Endothelial cell of umbilical vein (primary cell): Measurements from ENCODE around the gene KISS1. TPM values are rescaled to one million over a fixed set of nuclear protein-coding genes. Genes with fewer than 3 reads are reported as not detected.

ENCODE experiments used
- BruUV-seq: library from RNA; stranded (reverse); fragments of 400-500 nt; replicated peaks from 2 replicates; lab custom pipeline; 2021; lab: Mats Ljungman, UMichigan
- CTCF ChIA-PET: fragments of 300-600, 350-600 bp; sonication (Branson Sonifier 250); formaldehyde crosslinking; loops from one replicate; lab custom pipeline; 2021; ENCODE audit warnings: antibody characterized with exemption, inconsistent platforms; lab: Charles Lee
- POLR2A ChIA-PET: fragments of 300-600, 350-600 bp; sonication (Branson Sonifier 250); formaldehyde crosslinking; loops from one replicate; lab custom pipeline; 2021; ENCODE audit warnings: antibody characterized with exemption, inconsistent platforms; lab: Charles Lee
- DNase-seq: peaks from one replicate; pipeline ENCODE4 v3.0.0-alpha.2; 2011; ENCODE audit warnings: low read depth, low spot score
- FAIRE-seq: peaks from 2 replicates; lab custom pipeline; 2011; peaks lifted over from hg19 to GRCh38; lab: Jason Lieb, UNC
- H2AFZ ChIP-seq: 2 replicates; pipeline ENCODE4 v1.6.0; 2012; ENCODE audit warnings: low read depth, low read length, control low read depth, inconsistent platforms
- H3K27ac ChIP-seq: 2 replicates; pipeline ENCODE4 v1.5.1; 2011; ENCODE audit warnings: low read depth, mild to moderate bottlenecking, control low read depth, low read length, moderate library complexity; ENCODE audit not compliant: insufficient read depth
- H3K27me3 ChIP-seq, 2 experiments: 2 replicates each; pipeline versions ENCODE4 v1.6.0 to v1.6.1; 2011; ENCODE audit warnings: low read length in 2 of 2, mixed read lengths in 1 of 2; ENCODE audit not compliant: control insufficient read depth in 2 of 2, insufficient read depth in 2 of 2
- H3K36me3 ChIP-seq, 2 experiments: 2 replicates in 1 of 2; 3 replicates in 1 of 2; pipeline ENCODE4 v1.5.1; 2011; ENCODE audit warnings: low read length in 2 of 2, mild to moderate bottlenecking in 1 of 2, moderate library complexity in 1 of 2; ENCODE audit not compliant: control insufficient read depth in 2 of 2, insufficient read depth in 2 of 2; ENCODE audit errors: extremely low read depth in 1 of 2
- H3K4me1 ChIP-seq: 3 replicates; pipeline ENCODE4 v1.5.1; 2011; ENCODE audit warnings: mild to moderate bottlenecking, low read length; ENCODE audit not compliant: control insufficient read depth, insufficient read depth; ENCODE audit errors: extremely low read depth
- H3K4me2 ChIP-seq: 2 replicates; pipeline ENCODE4 v1.6.1; 2011; ENCODE audit warnings: low read length, control low read depth, mixed read lengths; ENCODE audit not compliant: insufficient read depth
- H3K4me3 ChIP-seq, 3 experiments: fragments of 200-600 bp in 1 of 3; sonication (generic), shearing (Covaris generic) in 1 of 3; replicated peaks in 1 of 3; 2 replicates each; pipeline ENCODE4 v1.5.1; 2011 to 2016; ENCODE audit warnings: control low read depth in 3 of 3, low read length in 3 of 3, mild to moderate bottlenecking in 2 of 3, inconsistent platforms in 1 of 3, low read depth in 1 of 3, moderate library complexity in 1 of 3; ENCODE audit not compliant: insufficient read depth in 1 of 3
- H3K79me2 ChIP-seq: 2 replicates; pipeline ENCODE4 v1.6.0; 2012; ENCODE audit warnings: low read length, inconsistent platforms; ENCODE audit not compliant: control insufficient read depth, insufficient read depth
- H3K9ac ChIP-seq: replicated peaks from 2 replicates; pipeline ENCODE3; 2011; ENCODE audit warnings: low read length, control low read depth; ENCODE audit not compliant: insufficient read depth; ENCODE audit errors: extremely low read depth
- H3K9me1 ChIP-seq: replicated peaks from 3 replicates; pipeline ENCODE4 v1.6.0; 2011; ENCODE audit warnings: mild to moderate bottlenecking, low read length; ENCODE audit not compliant: control insufficient read depth, insufficient read depth; ENCODE audit errors: extremely low read depth
- H3K9me3 ChIP-seq: replicated peaks from 2 replicates; pipeline ENCODE4 v1.5.1; 2012; ENCODE audit warnings: low read length, inconsistent platforms; ENCODE audit not compliant: control insufficient read depth, insufficient read depth
- H4K20me1 ChIP-seq: replicated peaks from 2 replicates; pipeline ENCODE3; 2011; ENCODE audit warnings: mild to moderate bottlenecking, low read length; ENCODE audit not compliant: control insufficient read depth, insufficient read depth; ENCODE audit errors: extremely low read depth
- EZH2 ChIP-seq: IDR thresholded peaks from 2 replicates; pipeline ENCODE4 v1.6.1; 2012; ENCODE audit warnings: borderline replicate concordance, low read depth, mild to moderate bottlenecking, moderate library complexity, low read length, inconsistent platforms; ENCODE audit not compliant: severe bottlenecking
- MYC ChIP-seq: IDR thresholded peaks from one replicate; pipeline ENCODE4 v1.6.1; 2011; ENCODE audit warnings: mild to moderate bottlenecking, low read depth, low read length
- POLR2AphosphoS5 ChIP-seq: IDR thresholded peaks from 2 replicates; pipeline ENCODE4 v1.6.1; 2012; ENCODE audit warnings: low read depth, mild to moderate bottlenecking, control low read depth, low read length, moderate library complexity; ENCODE audit not compliant: insufficient read depth
- dilution Hi-C: fragments of 300-500 bp; cut with MboI; formaldehyde crosslinking; loops from one replicate; pipeline ENCODE4 v1.15.0; 2019; ENCODE audit warnings: low sequenced_read_pairs; ENCODE audit not compliant: extremely low pct_ligation_motif_present
- intact Hi-C: fragments of 100-400 bp; cut with micrococcal nuclease; formaldehyde crosslinking; loops from one replicate; pipeline ENCODE4 v1.10.0; 2022
- polyA plus RNA-seq, 4 experiments: library from polyadenylated mRNA; depleted of rRNA in 3 of 4; stranded (reverse) in 3 of 4; unstranded in 1 of 4; fragments of >200 nt; gene quantifications; 2 replicates each; pipeline versions ENCODE4 v1.2.1 to v1.2.3, GENCODE V29; 2011 to 2012; ENCODE audit warnings: missing spikeins in 1 of 4
- total RNA-seq: library from RNA; stranded (reverse); gene quantifications from 2 replicates; pipeline ENCODE4 v1.2.3, GENCODE V29; 2021

Gene KISS1
- total and polyA plus RNA-seq, 2 donors (not counting 3 experiments of a cell fraction or from before 2014, with no cell fraction given), result 0.22 to 1.00 TPM

DNA sequence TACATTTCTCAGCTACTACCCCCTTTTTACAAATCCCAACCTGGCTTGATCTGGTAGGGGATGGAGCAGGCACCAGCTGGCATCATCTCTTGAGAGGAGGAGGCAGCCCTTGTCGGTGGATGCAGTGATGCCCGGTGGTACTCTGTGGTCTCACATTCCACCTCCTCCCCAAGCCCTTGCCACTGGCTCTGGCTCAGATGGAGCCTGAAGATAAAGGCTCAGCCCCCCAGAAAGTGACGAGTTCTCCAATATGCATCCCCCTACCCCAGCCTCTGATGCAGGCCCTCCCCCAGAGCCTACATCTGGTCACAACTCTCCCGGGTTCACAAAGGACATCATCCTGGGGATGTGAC lies 21.3 kb upstream of the KISS1 start:
- ChIA-PET POLR2A (no interaction called here), CTCF (interaction anchor here (1.4 to 6.3 kb wide), 4 partner anchors 11 to 181 kb away, joined by 3 to 176 read pairs (median 23); partner anchors contain the start of gene PLEKHA6)
- DNase-seq (no peak), FAIRE-seq (no peak)
- Histone ChIP-seq H3K9ac (no peak overlapping the region), H3K4me3 (no peak overlapping the region), H3K27me3 (no peaks in the 10 kb centered on the region), H3K9me3 (no peaks in the 10 kb centered on the region), H3K79me2 (no peaks in the 10 kb centered on the region), H3K4me1 (no peaks in the 10 kb centered on the region), H2AFZ (no peak overlapping the region), H3K4me2 (no peak overlapping the region), H3K36me3 (peaks cover 0 to 2% of the 10 kb centered on the region in 2 experiments), H3K9me1 (no peaks in the 10 kb centered on the region), H4K20me1 (no peaks in the 10 kb centered on the region), H3K27ac (no peak overlapping the region)
- TF ChIP-seq MYC, result no peak
- dilution Hi-C loops (no loop called here), intact Hi-C loops (no loop called here)
- BruUV-seq, result no TSS peak

DNA sequence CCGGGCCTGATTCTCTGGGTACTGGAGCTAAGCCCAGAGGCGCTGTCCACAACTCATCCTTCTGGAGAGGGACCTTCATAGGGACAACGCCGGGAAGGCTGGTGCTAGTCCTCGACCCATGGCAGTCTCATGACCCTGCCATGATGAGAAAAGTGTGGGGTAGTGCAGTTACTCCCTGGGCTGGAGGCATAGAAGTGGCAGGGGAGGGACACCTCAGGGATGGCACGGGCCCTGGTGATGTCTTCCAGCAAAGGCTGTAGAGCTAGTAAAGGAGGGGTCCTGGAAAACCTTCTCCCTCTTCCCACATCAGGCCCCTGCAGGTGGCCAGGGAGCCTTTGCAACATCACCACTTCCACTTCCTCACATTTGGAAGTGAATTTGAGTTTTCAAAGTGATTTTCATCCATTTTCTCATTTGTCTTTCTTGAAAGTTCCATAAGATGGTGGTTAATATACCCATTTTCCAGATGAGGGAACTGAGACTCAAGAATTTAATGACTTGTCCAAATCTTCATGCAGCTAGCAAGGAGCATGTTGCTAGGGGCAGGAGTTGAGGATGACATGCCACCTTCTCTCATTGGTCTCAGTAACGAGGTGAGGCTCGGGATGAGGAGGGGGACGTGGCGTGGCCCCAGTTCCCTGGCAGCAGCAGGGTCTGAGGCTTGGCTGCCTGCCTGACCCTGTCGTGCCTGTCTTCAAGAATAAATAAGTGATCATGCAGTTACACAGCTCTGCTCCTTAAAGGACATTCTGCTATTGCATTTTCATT lies 20.8 kb upstream of the KISS1 start:
- dilution Hi-C loops, result no loop called here
- ChIA-PET CTCF (interaction anchor here (1.4 to 6.3 kb wide), 9 partner anchors 11 to 286 kb away, joined by 3 to 176 read pairs (median 19); partner anchors contain the start of genes PLEKHA6 and REN), POLR2A (no interaction called here)
- FAIRE-seq, result no peak
- Histone ChIP-seq H3K9ac (no peak overlapping the region), H3K79me2 (no peaks in the 10 kb centered on the region), H4K20me1 (no peaks in the 10 kb centered on the region), H3K4me1 (no peaks in the 10 kb centered on the region), H3K27ac (no peak overlapping the region), H3K36me3 (peaks cover 0 to under 1% of the 10 kb centered on the region in 2 experiments), H3K9me3 (no peaks in the 10 kb centered on the region), H2AFZ (no peak overlapping the region), H3K4me2 (no peak overlapping the region), H3K27me3 (no peaks in the 10 kb centered on the region), H3K4me3 (no peak overlapping the region), H3K9me1 (no peaks in the 10 kb centered on the region)
- no peak for TF ChIP-seq POLR2AphosphoS5
- TF ChIP-seq EZH2, result no peak
- intact Hi-C loops, result no loop called here
- DNase-seq, result no peak
- BruUV-seq, result no TSS peak
